Measurements from ENCODE around the gene OR51L1.

GRCh38 chr11:5040876-5041275 is 46.2 kb downstream of the OR51L1 start:
- TF ChIP-seq CTCF (IDR thresholded peaks at IDR 0.05; ENCODE audit: low read length) (no peak), EZH2 (optimal IDR thresholded peaks at IDR 0.05; ENCODE audit: low read depth, low read length) (no peak), EZH2phosphoT487 (IDR thresholded peaks at IDR 0.05; ENCODE audit: low read length) (no peak)
